ENCODE data around the gene FBXL7. TPM values are rescaled to one million over a fixed set of nuclear protein-coding genes. Genes with fewer than 3 reads are reported as not detected.

FBXL7 gene
- total and polyA plus RNA-seq, 8 donors: 0.35 to 2.4 (median 1.2) TPM

- Histone ChIP-seq H3K4me3 (no peak overlapping the region), H3K36me3 (no peaks in the 10 kb centered on the region), H3K4me1 (no peaks in the 10 kb centered on the region), H3K27ac (no peak overlapping the region), H3K9me3 (no peaks in the 10 kb centered on the region), H3K27me3 (no peaks in the 10 kb centered on the region)
- 43 to 60% methylated on average over 4 of the region's 4 CpGs for WGBS, 2 donors
- TF ChIP-seq, protein P1, sequence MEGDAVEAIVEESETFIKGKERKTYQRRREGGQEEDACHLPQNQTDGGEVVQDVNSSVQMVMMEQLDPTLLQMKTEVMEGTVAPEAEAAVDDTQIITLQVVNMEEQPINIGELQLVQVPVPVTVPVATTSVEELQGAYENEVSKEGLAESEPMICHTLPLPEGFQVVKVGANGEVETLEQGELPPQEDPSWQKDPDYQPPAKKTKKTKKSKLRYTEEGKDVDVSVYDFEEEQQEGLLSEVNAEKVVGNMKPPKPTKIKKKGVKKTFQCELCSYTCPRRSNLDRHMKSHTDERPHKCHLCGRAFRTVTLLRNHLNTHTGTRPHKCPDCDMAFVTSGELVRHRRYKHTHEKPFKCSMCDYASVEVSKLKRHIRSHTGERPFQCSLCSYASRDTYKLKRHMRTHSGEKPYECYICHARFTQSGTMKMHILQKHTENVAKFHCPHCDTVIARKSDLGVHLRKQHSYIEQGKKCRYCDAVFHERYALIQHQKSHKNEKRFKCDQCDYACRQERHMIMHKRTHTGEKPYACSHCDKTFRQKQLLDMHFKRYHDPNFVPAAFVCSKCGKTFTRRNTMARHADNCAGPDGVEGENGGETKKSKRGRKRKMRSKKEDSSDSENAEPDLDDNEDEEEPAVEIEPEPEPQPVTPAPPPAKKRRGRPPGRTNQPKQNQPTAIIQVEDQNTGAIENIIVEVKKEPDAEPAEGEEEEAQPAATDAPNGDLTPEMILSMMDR (IDR thresholded peaks at IDR 0.05): no peak
- FAIRE-seq (no peak), ATAC-seq (no peak), DNase-seq (no peak)
- intact Hi-C loops (cut with DNase I): no loop called here
Measured at GRCh38 chr5:15728811-15729210, 228.8 kb downstream of the FBXL7 start.

DNA sequence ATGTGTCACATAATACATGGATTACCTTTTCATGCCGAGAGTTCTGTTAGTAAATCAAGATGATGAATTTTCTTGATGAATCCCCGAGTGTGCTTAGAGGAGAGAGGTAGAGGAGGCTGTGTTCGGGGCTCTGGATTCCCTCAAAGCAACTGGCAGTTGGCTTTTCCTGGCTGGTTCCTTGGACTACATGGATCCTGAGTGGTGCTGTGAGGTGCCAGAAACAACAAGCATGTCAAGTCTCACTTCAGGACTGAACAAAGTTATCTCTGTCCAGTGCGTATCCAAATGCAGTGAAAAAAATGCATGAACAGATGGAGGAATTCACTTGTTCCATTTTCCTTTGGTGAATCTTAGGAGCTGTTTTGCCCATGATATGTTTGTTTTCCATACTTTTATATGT lies 231.7 kb downstream of the FBXL7 start:
- intact Hi-C loops (cut with DNase I): no loop called here
- FAIRE-seq (no peak), ATAC-seq (no peak), DNase-seq (no peak)
- TF ChIP-seq, protein P1 (IDR thresholded peaks at IDR 0.05): no peak
- Histone ChIP-seq H3K27me3 (no peaks in the 10 kb centered on the region), H3K9me3 (no peaks in the 10 kb centered on the region), H3K4me1 (no peaks in the 10 kb centered on the region), H3K36me3 (no peaks in the 10 kb centered on the region), H3K4me3 (no peak overlapping the region), H3K27ac (no peak overlapping the region)
- WGBS, 2 donors: 54 to 69% methylated on average over 4 of the region's 4 CpGs

DNA sequence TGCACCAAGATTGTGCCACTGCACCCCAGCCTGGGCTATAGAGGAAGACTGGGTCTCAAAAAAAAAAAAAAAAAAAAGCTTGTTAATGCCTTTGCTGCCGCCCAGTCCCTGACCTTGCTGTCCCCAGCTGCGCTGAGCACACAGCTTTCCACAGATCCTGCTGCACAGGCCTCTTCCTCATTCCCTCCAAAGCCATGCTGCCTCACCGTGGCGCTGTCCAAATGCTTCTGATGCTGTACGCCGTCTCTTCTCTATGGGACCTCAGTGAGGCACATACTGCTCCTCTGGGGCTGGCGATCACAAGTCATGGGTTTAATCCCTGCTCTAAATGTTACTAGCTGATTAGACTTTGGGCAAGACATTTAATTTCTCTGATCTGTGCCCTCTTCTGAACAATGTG lies 234.1 kb downstream of the FBXL7 start:
- H3K36me3 ChIP-seq: no peaks in the 10 kb centered on the region
- H3K27ac ChIP-seq: no peak overlapping the region
- no peaks in the 10 kb centered on the region for H3K9me3 ChIP-seq
- DNase-seq (no peak), ATAC-seq (no peak), FAIRE-seq (no peak)
- TF ChIP-seq, protein P1 (IDR thresholded peaks at IDR 0.05): no peak
- no peak overlapping the region for H3K4me3 ChIP-seq
- no peaks in the 10 kb centered on the region for H3K4me1 ChIP-seq
- intact Hi-C loops (cut with DNase I): no loop called here
- no peaks in the 10 kb centered on the region for H3K27me3 ChIP-seq
- 69 to 70% methylated on average over 7 of the region's 7 CpGs for whole genome bisulfite sequencing, 2 donors

- DNase-seq (no peak), FAIRE-seq (no peak), ATAC-seq (no peak)
- H3K27me3 ChIP-seq: no peaks in the 10 kb centered on the region
- no peaks in the 10 kb centered on the region for H3K4me1 ChIP-seq
- no peak overlapping the region for H3K4me3 ChIP-seq
- no peaks in the 10 kb centered on the region for H3K36me3 ChIP-seq
- TF ChIP-seq, protein P1 (IDR thresholded peaks at IDR 0.05): no peak
- 50 to 62% methylated on average over 8 of the region's 8 CpGs for WGBS, 2 donors
- intact Hi-C loops (cut with DNase I): no loop called here
- H3K27ac ChIP-seq: no peak overlapping the region
- no peaks in the 10 kb centered on the region for H3K9me3 ChIP-seq
Measured at GRCh38 chr5:15737036-15737821, 237.2 kb downstream of the FBXL7 start.
